Dermis microvascular lymphatic vessel endothelial cell (primary cell): Measurements from ENCODE around the gene HMHB1. TPM values are rescaled to one million over a fixed set of nuclear protein-coding genes. Genes with fewer than 3 reads are reported as not detected.

Experiments used
- DNase-seq, 2 donors: peaks; one replicate each; pipeline versions ENCODE4 v3.0.0 to v3.0.0-alpha.2; 2010; ENCODE audit warnings: low read depth in 2 of 2
- total RNA-seq: library from RNA; depleted of rRNA; stranded (reverse); fragments of >200 nt; gene quantifications from 2 replicates; pipeline ENCODE4 v1.2.1, GENCODE V29; 2014

Gene HMHB1
- not detected in 2 replicates for total RNA-seq

- no peak for DNase-seq
Observed at GRCh38 chr5:143812085-143812705, at the start of gene HMHB1. HMHB1 (plus strand) TSS chr5:143812161.

GRCh38 chr5:143762636-143763220 is 49.2 kb upstream of the HMHB1 start:
- no peak for DNase-seq

GRCh38 chr5:143767162-143767561 is 44.8 kb upstream of the HMHB1 start:
- no peak for DNase-seq

GRCh38 chr5:143769026-143769786 is 42.8 kb upstream of the HMHB1 start:
- DNase-seq: no peak

GRCh38 chr5:143770450-143770849 is 41.5 kb upstream of the HMHB1 start:
- no peak for DNase-seq

- no peak for DNase-seq
Observed at GRCh38 chr5:143771189-143771588, 40.8 kb upstream of the HMHB1 start.

GRCh38 chr5:143771602-143772001 is 40.4 kb upstream of the HMHB1 start:
- no peak for DNase-seq

- no peak for DNase-seq
Observed at GRCh38 chr5:143772621-143773020, 39.3 kb upstream of the HMHB1 start.

- peak in 1 of 2 donors; percentile 2 for DNase-seq
Observed at GRCh38 chr5:143775258-143775657, 36.7 kb upstream of the HMHB1 start.

- no peak for DNase-seq
Observed at GRCh38 chr5:143776951-143777350, 35.0 kb upstream of the HMHB1 start.

GRCh38 chr5:143779506-143779905 is 32.5 kb upstream of the HMHB1 start:
- DNase-seq: no peak

- no peak for DNase-seq
Observed at GRCh38 chr5:143781993-143782520, 29.9 kb upstream of the HMHB1 start.

GRCh38 chr5:143782588-143783386 is 29.2 kb upstream of the HMHB1 start:
- no peak for DNase-seq

- DNase-seq: no peak
Observed at GRCh38 chr5:143788401-143788800, 23.6 kb upstream of the HMHB1 start.

GRCh38 chr5:143790457-143791112 is 21.4 kb upstream of the HMHB1 start:
- no peak for DNase-seq

- no peak for DNase-seq
Observed at GRCh38 chr5:143791848-143792731, 19.9 kb upstream of the HMHB1 start.

- DNase-seq: no peak
Observed at GRCh38 chr5:143793249-143793648, 18.7 kb upstream of the HMHB1 start.

GRCh38 chr5:143796125-143796524 is 15.8 kb upstream of the HMHB1 start:
- DNase-seq: no peak

- DNase-seq: no peak
Observed at GRCh38 chr5:143796753-143797152, 15.2 kb upstream of the HMHB1 start.

- no peak for DNase-seq
Observed at GRCh38 chr5:143800715-143801114, 11.2 kb upstream of the HMHB1 start.
